GM12878 (cell line): Measurements from ENCODE around the gene RAMACL. TPM values are rescaled to one million over a fixed set of nuclear protein-coding genes. Genes with fewer than 3 reads are reported as not detected.

Experiments
- ATAC-seq: fragments of 200-7000 bp; cut with Tn5 transposase; 3 replicates; pipeline ENCODE4 v1.9.1; 2020; ENCODE audit warnings: mild to moderate bottlenecking, moderate library complexity
- BruUV-seq: library from RNA; stranded (reverse); fragments of 400-500 nt; replicated peaks from 2 replicates; lab custom pipeline; 2021; lab: Mats Ljungman, UMichigan
- CTCF ChIA-PET: fragments of 300-600 bp; sonication (Branson Sonifier 250); formaldehyde crosslinking; extraction: SDS; loops from one replicate; lab custom pipeline; 2021; ENCODE audit warnings: inconsistent platforms; lab: Yijun Ruan, JAX
- POLR2A ChIA-PET: fragments of 350-600 bp; formaldehyde crosslinking; extraction: SDS; loops from one replicate; lab custom pipeline; 2021; ENCODE audit warnings: inconsistent platforms; lab: Charles Lee
- RAD21 ChIA-PET: fragments of 300-600 bp; sonication (Branson Sonifier 250); formaldehyde crosslinking; loops from one replicate; lab custom pipeline; 2023; ENCODE audit warnings: antibody characterized with exemption; ENCODE audit not compliant: unreplicated experiment; lab: Charles Lee
- SMC1A ChIA-PET: fragments of 300-600 bp; sonication (Branson Sonifier 250); formaldehyde crosslinking; loops from one replicate; lab custom pipeline; 2023; ENCODE audit not compliant: unreplicated experiment, uncharacterized antibody; lab: Charles Lee
- DNase-seq: peaks from one replicate; pipeline ENCODE4 v3.0.0-alpha.2; 2011; ENCODE audit warnings: low read depth, low spot score
- FAIRE-seq: peaks from 3 replicates; lab custom pipeline; 2011; peaks lifted over from hg19 to GRCh38; lab: Jason Lieb, UNC
- H2AFZ ChIP-seq: 2 replicates; pipeline ENCODE4 v1.6.0; 2011; ENCODE audit warnings: low read depth, low read length, control low read depth; ENCODE audit not compliant: control insufficient read depth
- H3K27ac ChIP-seq: 2 replicates; pipeline ENCODE4 v1.5.1; 2011; ENCODE audit warnings: control low read depth; ENCODE audit not compliant: control insufficient read depth, insufficient read depth
- H3K27me3 ChIP-seq, 2 experiments: replicated peaks in 1 of 2; 2 replicates each; pipeline versions ENCODE4 v1.6.0 to v1.6.1; 2011; ENCODE audit warnings: low read length in 1 of 2; ENCODE audit not compliant: control insufficient read depth in 2 of 2, insufficient read depth in 2 of 2
- H3K36me3 ChIP-seq, 2 experiments: 2 replicates each; pipeline ENCODE4 v1.5.1; 2011; ENCODE audit warnings: low read length in 1 of 2; ENCODE audit not compliant: control insufficient read depth in 2 of 2, insufficient read depth in 2 of 2
- H3K4me1 ChIP-seq: 2 replicates; pipeline ENCODE4 v1.6.1; 2011; ENCODE audit warnings: mild to moderate bottlenecking, low read length, moderate library complexity, mixed read lengths; ENCODE audit not compliant: control insufficient read depth, insufficient read depth
- H3K4me2 ChIP-seq: 2 replicates; pipeline ENCODE4 v1.6.0; 2011; ENCODE audit warnings: control low read depth; ENCODE audit not compliant: control insufficient read depth, insufficient read depth
- H3K4me3 ChIP-seq: fragments of 200-600 bp; sonication (generic); 2 replicates; pipeline ENCODE4 v1.5.1; 2016
- H3K79me2 ChIP-seq: 2 replicates; pipeline ENCODE4 v1.6.0; 2011; ENCODE audit warnings: low read length; ENCODE audit not compliant: control insufficient read depth, insufficient read depth
- H3K9ac ChIP-seq: 2 replicates; pipeline ENCODE4 v1.8.0; 2011; ENCODE audit warnings: low read length, control low read depth, mixed read lengths; ENCODE audit not compliant: control insufficient read depth, insufficient read depth
- H3K9me3 ChIP-seq: replicated peaks from 3 replicates; pipeline ENCODE4 v1.5.1; 2011; ENCODE audit warnings: mild to moderate bottlenecking, low read length; ENCODE audit not compliant: control insufficient read depth, insufficient read depth
- H4K20me1 ChIP-seq: 2 replicates; pipeline ENCODE4 v1.6.0; 2011; ENCODE audit not compliant: control insufficient read depth, insufficient read depth
- BHLHE40 ChIP-seq, 2 experiments: fragments of 450-650 bp in 1 of 2; IDR thresholded peaks; 2 replicates each; pipeline ENCODE4 v1.6.1; 2011 to 2017; ENCODE audit warnings: low read depth in 2 of 2, borderline replicate concordance in 1 of 2, improper control_type of control experiment in 1 of 2, low read length in 1 of 2, mild to moderate bottlenecking in 1 of 2
- CBFB ChIP-seq: IDR thresholded peaks from 2 replicates; pipeline ENCODE4 v1.6.1; 2016; ENCODE audit warnings: antibody characterized with exemption, low read depth
- CHD2 ChIP-seq: IDR thresholded peaks from 2 replicates; pipeline ENCODE4 v1.6.1; 2011; ENCODE audit warnings: low read depth, low read length, improper control_type of control experiment, borderline replicate concordance
- JUND ChIP-seq: IDR thresholded peaks from 2 replicates; pipeline ENCODE4 v1.6.1; 2012; ENCODE audit warnings: low read depth, mild to moderate bottlenecking, low read length, improper control_type of control experiment, moderate library complexity
- KLF5 ChIP-seq: fragments of 450-650 bp; IDR thresholded peaks from 2 replicates; pipeline ENCODE4 v1.6.1; 2014; ENCODE audit warnings: mild to moderate bottlenecking; ENCODE audit not compliant: partially characterized antibody
- MYB ChIP-seq: fragments of 150-350 bp; IDR thresholded peaks from 2 replicates; pipeline ENCODE4 v1.6.1; 2014; ENCODE audit warnings: mild to moderate bottlenecking, low read depth, low read length, borderline replicate concordance
- MYC ChIP-seq: IDR thresholded peaks from 2 replicates; pipeline ENCODE4 v1.6.1; 2011; ENCODE audit warnings: mild to moderate bottlenecking, low read length, moderate library complexity, inconsistent platforms; ENCODE audit not compliant: insufficient read depth, insufficient replicate concordance, insufficient read length, severe bottlenecking
- POLR2AphosphoS5 ChIP-seq: IDR thresholded peaks from 2 replicates; pipeline ENCODE4 v1.6.1; 2011; ENCODE audit warnings: mild to moderate bottlenecking, low read length, inconsistent platforms
- RB1 ChIP-seq: fragments of 450-650 bp; formaldehyde crosslinking; IDR thresholded peaks from 2 replicates; pipeline ENCODE4 v1.6.1; 2017; ENCODE audit warnings: mild to moderate bottlenecking, borderline replicate concordance
- TCF3 ChIP-seq: IDR thresholded peaks from 2 replicates; pipeline ENCODE4 v1.6.1; 2012; ENCODE audit warnings: low read depth, mild to moderate bottlenecking, low read length, borderline replicate concordance; ENCODE audit not compliant: insufficient read depth
- WGBS: methylation state at CpG from one replicate; pipeline ENCODE4 v1.1.6; 2016; ENCODE audit warnings: low lambda C conversion rate; ENCODE audit not compliant: insufficient replicate concordance, insufficient coverage; ENCODE audit errors: missing lambda C conversion rate; 5-methylcytosine and 5-hydroxymethylcytosine counted together
- in situ Hi-C: fragments of 300-500 bp; cut with MboI; formaldehyde crosslinking; loops from 9 replicates; pipeline ENCODE4 v1.14.3; 2018; ENCODE audit warnings: mixed read lengths
- intact Hi-C: fragments of 100-400 bp; cut with micrococcal nuclease; formaldehyde crosslinking; loops from one replicate; pipeline ENCODE4 v1.14.2; 2022; ENCODE audit not compliant: unreplicated experiment
- polyA plus RNA-seq, 11 experiments: library from polyadenylated mRNA; depleted of rRNA in 4 of 11; unstranded in 6 of 11; stranded (reverse) in 5 of 11; fragments of >200 nt; fragmentation: Nextera tagmentation in 4 of 11; fragmentation: Illumina TruSeq in 1 of 11; extraction: Ambion mirVana in 4 of 11; extraction: Trizol in 1 of 11; gene quantifications; 1 replicate in 1 of 11; 2 replicates in 10 of 11; pipeline versions ENCODE4 v1.2.1 to v1.2.3, GENCODE V29; 2011 to 2016; ENCODE audit warnings: inconsistent platforms in 2 of 11, missing spikeins in 2 of 11, low read depth in 1 of 11
- total RNA-seq, 4 experiments: library from RNA; depleted of rRNA in 3 of 4; stranded (reverse); fragments of >200 nt in 3 of 4; fragmentation: Illumina TruSeq in 1 of 4; extraction: Trizol in 1 of 4; gene quantifications; 2 replicates each; pipeline versions ENCODE4 v1.2.1 to v1.2.3, GENCODE V29; 2013 to 2021
- TF ChIP-seq, protein P1 (sequence below): fragments of 450-650 bp; IDR thresholded peaks from 2 replicates; pipeline ENCODE4 v1.6.1; 2017; ENCODE audit warnings: mild to moderate bottlenecking, low read depth, inconsistent platforms; ENCODE audit not compliant: poor library complexity, severe bottlenecking

Gene RAMACL
- total and polyA plus RNA-seq, 10 of the 15 experiments (the other 5 are each of a cell fraction or from before 2014, with no cell fraction given): 0.09 to 1.3 (median 0.31) TPM; not detected in 1

GRCh38 chr6:166610069-166610468 is 23.6 kb upstream of the RAMACL start (continued):
- TF ChIP-seq, protein P1, sequence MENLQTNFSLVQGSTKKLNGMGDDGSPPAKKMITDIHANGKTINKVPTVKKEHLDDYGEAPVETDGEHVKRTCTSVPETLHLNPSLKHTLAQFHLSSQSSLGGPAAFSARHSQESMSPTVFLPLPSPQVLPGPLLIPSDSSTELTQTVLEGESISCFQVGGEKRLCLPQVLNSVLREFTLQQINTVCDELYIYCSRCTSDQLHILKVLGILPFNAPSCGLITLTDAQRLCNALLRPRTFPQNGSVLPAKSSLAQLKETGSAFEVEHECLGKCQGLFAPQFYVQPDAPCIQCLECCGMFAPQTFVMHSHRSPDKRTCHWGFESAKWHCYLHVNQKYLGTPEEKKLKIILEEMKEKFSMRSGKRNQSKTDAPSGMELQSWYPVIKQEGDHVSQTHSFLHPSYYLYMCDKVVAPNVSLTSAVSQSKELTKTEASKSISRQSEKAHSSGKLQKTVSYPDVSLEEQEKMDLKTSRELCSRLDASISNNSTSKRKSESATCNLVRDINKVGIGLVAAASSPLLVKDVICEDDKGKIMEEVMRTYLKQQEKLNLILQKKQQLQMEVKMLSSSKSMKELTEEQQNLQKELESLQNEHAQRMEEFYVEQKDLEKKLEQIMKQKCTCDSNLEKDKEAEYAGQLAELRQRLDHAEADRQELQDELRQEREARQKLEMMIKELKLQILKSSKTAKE: no peak
- TF ChIP-seq POLR2AphosphoS5 (no peak), RB1 (no peak), BHLHE40 (IDR thresholded peaks at IDR 0.05; ENCODE audit: borderline replicate concordance in 1 of 2, low read depth in 2 of 2, low read length in 1 of 2) (no peak)

DNA sequence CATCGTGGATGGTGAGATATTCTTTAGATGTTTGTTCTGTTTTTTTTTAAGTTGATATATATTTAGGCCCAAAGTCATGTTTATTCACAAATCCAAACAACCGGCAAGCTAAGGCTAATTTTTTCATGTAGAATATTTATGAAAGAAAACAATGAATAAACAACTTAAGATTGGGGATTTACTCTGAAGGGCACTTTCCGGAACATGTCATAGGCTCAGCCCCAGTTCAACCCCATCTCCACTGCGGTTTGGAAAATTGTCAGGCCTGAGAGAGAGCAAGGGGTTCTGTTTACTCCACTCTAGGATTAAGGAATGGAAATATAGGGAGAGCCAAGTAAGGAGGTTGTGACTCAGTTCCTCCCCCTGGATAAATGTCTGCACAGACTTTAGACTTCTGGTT is 22.3 kb upstream of the RAMACL start:
- H3K27me3 ChIP-seq: no peaks in the 10 kb centered on the region
- no peaks in the 10 kb centered on the region for H3K36me3 ChIP-seq
- BruUV-seq: no TSS peak
- DNase-seq (no peak), ATAC-seq (no peak), FAIRE-seq (no peak)
- ChIA-PET SMC1A (no interaction called here), CTCF (no interaction called here), POLR2A (no interaction called here), RAD21 (no interaction called here)
- H4K20me1 ChIP-seq: no peaks in the 10 kb centered on the region
- H3K4me1 ChIP-seq: no peaks in the 10 kb centered on the region
- in situ Hi-C loops: no loop called here
- no peak overlapping the region for H3K4me3 ChIP-seq
- TF ChIP-seq CHD2: no peak
- TF ChIP-seq MYC: no peak
- no peak for TF ChIP-seq JUND
- TF ChIP-seq TCF3: no peak
- no peak for TF ChIP-seq MYB
- no peak for TF ChIP-seq KLF5
- TF ChIP-seq CBFB: no peak
- WGBS: 74% methylated on average over 4 of the region's 4 CpGs
- H2AFZ ChIP-seq: no peak overlapping the region
- H3K27ac ChIP-seq: no peak overlapping the region
- no peak overlapping the region for H3K4me2 ChIP-seq
- H3K79me2 ChIP-seq: no peaks in the 10 kb centered on the region
- intact Hi-C loops: no loop called here
- H3K9me3 ChIP-seq: no peaks in the 10 kb centered on the region
- H3K9ac ChIP-seq: no peak overlapping the region
